NCI-H345 (cell line): Measurements from ENCODE around the gene LTA4H.

Experiments used
- DNase-seq: peaks from one replicate; lab custom pipeline; 2025; lab: John Stamatoyannopoulos, UW

Gene LTA4H

GRCh38 chr12:96057986-96058553 lies 22.7 kb upstream of the LTA4H start:
- DNase-seq = no peak

- no peak for DNase-seq
These were observed 21.5 kb upstream of the LTA4H start for GRCh38 chr12:96056646-96057455.

GRCh38 chr12:96054244-96054610 lies 18.8 kb upstream of the LTA4H start:
- no peak for DNase-seq

DNA sequence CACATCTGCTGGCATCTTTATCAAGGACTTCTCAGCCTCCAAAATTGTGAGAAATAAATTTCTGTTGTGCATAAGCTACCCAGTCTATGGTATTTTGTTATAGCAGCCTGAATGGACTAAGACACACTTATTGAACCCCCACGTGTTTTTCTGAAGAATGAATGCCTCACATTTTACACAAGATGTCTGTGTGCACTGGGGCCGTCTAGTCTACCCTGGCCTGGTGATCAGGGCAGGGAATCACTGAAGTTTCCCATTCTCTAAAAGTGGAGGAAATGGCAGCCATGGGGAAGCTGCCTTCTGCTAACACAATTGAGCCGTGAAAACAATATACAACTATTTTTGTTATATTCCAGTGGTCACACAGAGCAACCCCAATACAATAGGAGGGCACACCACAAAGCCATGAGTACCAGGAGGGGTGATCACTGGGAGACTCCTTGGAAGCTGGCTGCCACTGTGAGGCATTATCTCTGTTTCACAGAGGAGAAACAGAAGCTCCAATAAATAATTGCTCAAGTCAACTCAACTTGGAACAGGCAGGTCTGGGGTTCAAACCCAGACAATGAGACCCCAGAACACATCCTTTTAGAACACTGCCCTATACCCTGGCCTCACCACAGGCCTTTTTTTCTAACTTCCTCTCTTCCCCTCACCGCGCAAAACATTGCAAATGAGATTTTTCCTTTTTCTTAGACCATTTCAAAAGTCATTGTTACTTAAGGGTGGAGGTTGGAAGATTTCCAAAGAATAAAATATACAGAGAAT lies 18.3 kb upstream of the LTA4H start:
- DNase-seq = no peak

DNA sequence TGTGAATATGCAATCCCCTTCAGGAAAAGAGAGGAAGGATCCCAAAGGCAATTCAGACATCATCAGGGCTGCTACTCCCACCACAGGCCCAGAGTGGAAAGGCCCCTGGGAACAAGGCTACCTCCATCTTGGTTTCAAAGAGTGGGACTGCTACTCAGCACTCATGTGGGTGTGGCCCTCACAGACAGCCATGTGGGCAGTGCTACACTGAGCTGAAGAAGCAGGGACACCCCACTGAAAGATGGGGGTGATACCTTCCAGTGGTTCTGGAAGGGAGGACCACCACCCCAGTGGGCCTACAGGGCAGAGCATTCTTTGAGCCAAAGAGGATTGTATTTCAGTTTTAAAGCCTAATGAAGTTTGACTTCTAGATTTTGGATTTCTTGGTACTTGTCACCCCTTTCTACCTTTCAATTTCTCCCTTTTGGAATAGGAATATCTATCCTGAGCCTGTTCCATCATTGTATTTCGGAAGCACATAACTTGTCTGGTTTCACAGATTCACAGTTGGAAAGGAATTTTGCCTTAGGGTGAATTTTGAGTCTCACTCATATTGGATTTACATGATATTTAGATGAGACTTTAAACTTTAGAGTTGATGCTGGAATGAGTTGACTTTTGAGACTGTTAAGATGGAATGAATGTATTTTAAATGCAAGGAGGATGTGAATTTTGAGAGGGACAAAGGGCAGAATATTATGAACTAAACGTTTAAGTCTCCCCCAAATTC lies 16.5 kb upstream of the LTA4H start:
- no peak for DNase-seq

GRCh38 chr12:96050139-96050538 lies 14.8 kb upstream of the LTA4H start:
- no peak for DNase-seq

DNA sequence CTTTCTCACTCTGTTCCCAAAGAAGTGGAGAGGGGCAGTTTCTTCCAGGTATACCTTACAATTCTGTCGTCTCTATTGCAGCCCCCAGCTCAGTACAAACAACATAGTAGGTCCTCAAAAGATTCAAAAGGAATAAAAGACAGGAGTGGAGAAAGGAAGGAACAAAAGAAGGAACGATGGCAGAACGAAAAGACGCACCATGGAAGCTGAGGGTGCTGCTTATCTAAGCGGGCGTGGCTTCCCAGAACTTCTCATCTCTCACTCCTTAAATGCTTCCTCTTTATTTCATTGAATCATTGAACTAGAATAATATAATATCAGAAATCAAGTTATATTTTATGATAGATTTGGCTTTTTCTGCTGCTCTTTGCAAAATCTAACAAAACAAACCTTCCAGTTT lies 13.7 kb upstream of the LTA4H start:
- DNase-seq = no peak

DNA sequence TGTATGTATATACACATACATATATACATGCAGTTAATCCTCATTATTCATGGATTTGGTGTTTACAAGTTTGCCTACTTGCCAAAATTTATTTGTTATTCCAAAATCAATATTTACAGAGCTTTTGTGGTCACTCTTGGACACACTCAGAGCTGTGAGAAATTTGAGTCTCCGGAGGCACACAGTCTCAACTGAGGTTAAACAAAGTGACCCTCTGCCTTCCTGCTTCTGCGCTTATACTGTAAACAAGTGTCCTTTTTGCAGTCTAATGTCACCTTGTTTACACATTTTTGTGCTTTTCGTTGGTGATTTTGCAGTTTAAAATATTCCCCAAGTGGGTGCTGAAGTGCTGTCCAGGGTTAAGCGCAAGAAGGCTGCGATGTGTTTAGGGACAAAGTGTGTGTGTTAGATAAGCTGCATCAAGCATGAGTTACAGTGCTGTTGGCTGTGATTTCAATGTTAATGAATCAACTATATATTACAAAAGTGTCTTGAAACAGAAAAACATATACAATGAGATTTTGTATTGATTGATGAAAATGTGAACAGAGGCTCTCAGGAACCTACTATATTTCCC lies 13.1 kb upstream of the LTA4H start:
- DNase-seq = peak; percentile 4

GRCh38 chr12:96047229-96048211 lies 12.1 kb upstream of the LTA4H start:
- DNase-seq = peak; percentile 55

- DNase-seq = no peak
These were observed 11.3 kb upstream of the LTA4H start for GRCh38 chr12:96046543-96047228.

- DNase-seq = no peak
These were observed 10.2 kb upstream of the LTA4H start for GRCh38 chr12:96045566-96045965.

GRCh38 chr12:96044943-96045290 lies 9.5 kb upstream of the LTA4H start:
- DNase-seq = no peak

GRCh38 chr12:96044017-96044942 lies 8.9 kb upstream of the LTA4H start:
- no peak for DNase-seq

GRCh38 chr12:96041181-96041580 lies 5.8 kb upstream of the LTA4H start:
- no peak for DNase-seq

DNA sequence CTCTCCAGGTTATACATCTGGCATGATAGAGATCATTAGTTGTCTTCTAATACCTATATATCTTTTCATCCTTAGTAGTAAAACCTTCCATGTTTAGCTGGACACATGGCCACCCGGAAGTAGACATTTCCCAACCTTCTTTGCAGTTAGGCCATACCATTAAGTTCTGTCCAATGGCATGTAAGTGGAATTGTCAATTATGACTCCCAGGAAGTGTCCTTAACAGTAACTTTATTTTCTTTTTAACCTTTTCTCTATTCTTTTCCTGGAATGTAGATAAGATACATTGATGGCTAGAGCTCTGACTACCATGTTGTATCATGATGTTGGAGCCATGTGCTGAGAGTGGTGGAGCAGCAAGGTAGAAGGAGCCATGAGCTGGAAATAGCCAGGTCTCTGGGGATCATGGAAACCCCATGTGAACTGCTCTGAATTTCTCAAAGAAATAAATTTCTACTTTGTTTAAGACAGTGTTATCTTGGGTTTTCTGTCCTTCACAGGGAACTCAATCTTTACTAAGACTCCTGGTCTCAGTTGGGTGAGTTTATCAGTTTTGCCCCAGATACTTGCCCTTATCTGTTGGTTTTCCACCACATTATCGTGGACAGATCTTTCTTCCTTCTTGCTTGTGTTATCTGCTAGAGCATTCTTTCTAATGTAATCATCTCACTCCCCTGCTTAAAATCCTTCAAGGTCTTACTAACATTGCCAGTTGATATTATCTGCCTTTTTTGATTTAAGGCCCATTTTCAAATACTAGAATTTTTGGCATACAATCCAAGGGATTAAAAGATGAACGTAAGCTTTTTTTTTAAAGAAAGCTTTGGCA lies 5.1 kb upstream of the LTA4H start:
- no peak for DNase-seq

GRCh38 chr12:96039516-96039915 lies 4.1 kb upstream of the LTA4H start:
- no peak for DNase-seq

GRCh38 chr12:96036765-96037455 lies 1.5 kb upstream of the LTA4H start:
- DNase-seq = no peak
